Cardiac fibroblast (primary cell): ENCODE data around the gene BBLN.

Source experiments
- DNase-seq, 2 donors: peaks; one replicate each; pipeline versions ENCODE4 v3.0.0 to v3.0.0-alpha.2; 2010; ENCODE audit warnings: low read depth in 2 of 2
- H3K4me3 ChIP-seq, 2 donors: replicated peaks in 1 of 2; 1 replicate in 1 of 2; 2 replicates in 1 of 2; pipeline ENCODE4 v1.5.1; 2011; ENCODE audit warnings: low read depth in 2 of 2, low read length in 2 of 2, mild to moderate bottlenecking in 2 of 2, moderate library complexity in 1 of 2
- TF ChIP-seq, protein P1 (sequence below): IDR thresholded peaks from one replicate; pipeline ENCODE4 v1.5.1; 2011; ENCODE audit warnings: low read depth, mild to moderate bottlenecking, low read length, inconsistent platforms

BBLN gene

GRCh38 chr9:128121466-128121810, 38.6 kb upstream of the BBLN start:
- no peak for DNase-seq
- TF ChIP-seq, protein P1, sequence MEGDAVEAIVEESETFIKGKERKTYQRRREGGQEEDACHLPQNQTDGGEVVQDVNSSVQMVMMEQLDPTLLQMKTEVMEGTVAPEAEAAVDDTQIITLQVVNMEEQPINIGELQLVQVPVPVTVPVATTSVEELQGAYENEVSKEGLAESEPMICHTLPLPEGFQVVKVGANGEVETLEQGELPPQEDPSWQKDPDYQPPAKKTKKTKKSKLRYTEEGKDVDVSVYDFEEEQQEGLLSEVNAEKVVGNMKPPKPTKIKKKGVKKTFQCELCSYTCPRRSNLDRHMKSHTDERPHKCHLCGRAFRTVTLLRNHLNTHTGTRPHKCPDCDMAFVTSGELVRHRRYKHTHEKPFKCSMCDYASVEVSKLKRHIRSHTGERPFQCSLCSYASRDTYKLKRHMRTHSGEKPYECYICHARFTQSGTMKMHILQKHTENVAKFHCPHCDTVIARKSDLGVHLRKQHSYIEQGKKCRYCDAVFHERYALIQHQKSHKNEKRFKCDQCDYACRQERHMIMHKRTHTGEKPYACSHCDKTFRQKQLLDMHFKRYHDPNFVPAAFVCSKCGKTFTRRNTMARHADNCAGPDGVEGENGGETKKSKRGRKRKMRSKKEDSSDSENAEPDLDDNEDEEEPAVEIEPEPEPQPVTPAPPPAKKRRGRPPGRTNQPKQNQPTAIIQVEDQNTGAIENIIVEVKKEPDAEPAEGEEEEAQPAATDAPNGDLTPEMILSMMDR: no peak
- no peak overlapping the region for H3K4me3 ChIP-seq

GRCh38 chr9:128121924-128122808, 37.9 kb upstream of the BBLN start:
- TF ChIP-seq, protein P1: no peak
- no peak overlapping the region for H3K4me3 ChIP-seq
- DNase-seq: no peak

- DNase-seq: no peak
- TF ChIP-seq, protein P1: no peak
- no peak overlapping the region for H3K4me3 ChIP-seq
These were observed 37.3 kb upstream of the BBLN start for GRCh38 chr9:128122809-128123175.

DNA sequence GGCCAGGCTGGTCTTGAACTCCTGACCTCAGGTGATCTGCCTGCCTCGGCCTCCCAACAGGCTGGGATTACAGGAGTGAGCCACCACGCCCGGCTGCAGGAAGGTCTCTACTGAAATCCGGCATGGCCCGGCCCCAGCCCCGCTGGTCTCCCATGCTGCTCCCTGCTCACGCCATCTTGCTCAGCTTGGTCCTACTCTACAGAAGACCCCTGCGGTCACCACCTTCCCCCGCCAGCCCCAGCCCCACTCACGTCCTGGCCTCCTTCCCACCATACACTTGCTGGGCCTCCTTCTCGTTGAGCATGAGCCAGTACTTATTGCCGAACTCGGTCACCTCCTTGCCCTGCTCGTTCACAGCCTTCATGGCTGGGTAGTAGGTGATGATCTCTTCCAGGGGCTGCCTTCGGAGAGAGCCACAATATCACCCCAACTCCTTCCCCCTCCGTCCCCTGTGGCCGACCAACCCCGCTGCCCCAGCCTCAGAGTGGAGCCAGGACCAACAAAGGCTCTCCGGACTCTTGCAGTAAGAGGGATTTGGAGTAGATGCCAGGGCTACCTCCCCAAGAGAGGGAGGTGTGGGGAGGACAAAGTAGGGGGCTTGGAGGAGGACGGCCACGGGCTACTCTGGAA, 36.5 kb upstream of the BBLN start:
- H3K4me3 ChIP-seq: no peak overlapping the region
- no peak for DNase-seq
- TF ChIP-seq, protein P1: no peak

GRCh38 chr9:128124451-128124850, 35.6 kb upstream of the BBLN start:
- H3K4me3 ChIP-seq: no peak overlapping the region
- DNase-seq: no peak
- TF ChIP-seq, protein P1: no peak

DNA sequence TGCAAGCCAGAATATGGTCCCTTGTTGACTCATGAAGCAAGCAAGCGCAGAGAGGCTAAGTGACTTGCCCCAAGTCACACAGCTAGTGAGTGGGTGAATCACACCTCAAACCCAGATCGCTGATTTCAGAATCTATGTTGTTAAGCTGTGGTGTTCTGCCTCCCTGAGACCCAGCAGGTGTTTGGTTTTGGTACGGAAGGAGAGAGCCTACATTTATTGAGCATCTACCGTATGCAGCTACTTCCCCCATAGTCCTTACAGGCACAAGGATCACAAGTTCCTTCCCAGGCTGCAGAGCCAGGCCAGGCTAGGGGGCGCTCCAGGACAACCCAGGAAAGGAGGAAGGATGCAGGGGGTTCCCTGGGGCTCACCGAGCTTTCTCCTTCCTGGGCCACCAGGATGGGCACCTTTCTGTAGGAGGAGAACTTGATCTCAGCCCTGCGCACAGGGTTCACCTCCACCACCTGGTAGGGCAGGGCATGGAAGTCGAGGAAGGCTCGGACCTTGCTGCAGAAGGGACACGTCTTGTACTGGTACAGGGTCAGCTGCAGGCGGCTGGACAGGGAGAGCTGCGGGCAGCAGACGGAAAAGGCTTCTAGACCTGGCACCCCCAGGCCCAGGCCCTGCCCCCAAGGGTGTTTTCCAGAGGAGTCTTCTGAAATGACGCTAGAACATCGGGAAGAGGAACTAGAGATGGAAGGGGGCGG, 35.0 kb upstream of the BBLN start:
- TF ChIP-seq, protein P1: peak; percentile 69
- peak; percentile 66 to 70 for DNase-seq
- no peak overlapping the region for H3K4me3 ChIP-seq
